ENCODE results near the gene WT1. TPM values are rescaled to one million over a fixed set of nuclear protein-coding genes. Genes with fewer than 3 reads are reported as not detected.

Gene WT1
- total and polyA plus RNA-seq, 7 experiments from 2014 or later = not detected

GRCh38 chr11:32432565-32432964 lies 2.8 kb downstream of the WT1 start:
- Histone ChIP-seq H3K27me3 (ENCODE audit: control insufficient read depth in 2 of 2, insufficient read depth in 2 of 2, low read length in 2 of 2) (peaks cover 0 to 3% of the 10 kb centered on the region in 2 donors), H3K4me1 (ENCODE audit: control insufficient read depth in 2 of 2, insufficient read depth in 2 of 2, low read length in 2 of 2) (peaks cover 0 to under 1% of the 10 kb centered on the region in 2 donors), H3K4me3 (ENCODE audit: low read length) (no peak overlapping the region), H3K27ac (ENCODE audit: low read depth, low read length) (no peak overlapping the region), H3K36me3 (ENCODE audit: control insufficient read depth in 2 of 3, insufficient read depth in 3 of 3, low read length in 3 of 3) (no peaks in the 10 kb centered on the region), H3K9me3 (ENCODE audit: control insufficient read depth in 2 of 3, low read length in 3 of 3) (no peaks in the 10 kb centered on the region)
- ATAC-seq (no peak), DNase-seq (no peak)
- intact Hi-C loops (cut with micrococcal nuclease) = loop anchor here in 1 of 2 donors (5.0 to 10.0 kb wide), 3 partner anchors 108 to 630 kb away; no protein-coding TSS in a partner anchor
- Mint-ChIP-seq H3K9me3 (peaks cover 0 to 7% (median 0%) of the 10 kb centered on the region in 11 donors), H3K27ac (peak overlapping the region in 1 of 9 donors; percentile 43), H3K4me3 (peak overlapping the region in 2 of 10 donors; percentile 8 to 59), H3K4me1 (peaks cover 16 to 43% (median 36%) of the 10 kb centered on the region in 7 donors), H3K27me3 (peaks cover 69 to 91% (median 83%) of the 10 kb centered on the region in 5 donors), H3K36me3 (peaks cover 0 to 5% (median 0%) of the 10 kb centered on the region in 5 donors)
- ChIA-PET POLR2A (no interaction called here), CTCF (no interaction called here)

GRCh38 chr11:32430568-32431381 lies 4.6 kb downstream of the WT1 start:
- POLR2A ChIA-PET = no interaction called here
- H3K9me3 Mint-ChIP-seq = peaks cover 0 to 6% (median 0%) of the 10 kb centered on the region in 11 donors
- peaks cover 11 to 38% (median 35%) of the 10 kb centered on the region in 7 donors for H3K4me1 Mint-ChIP-seq
- CTCF ChIA-PET = no interaction called here
- Histone ChIP-seq H3K27ac (ENCODE audit: low read depth, low read length) (no peak overlapping the region), H3K27me3 (ENCODE audit: control insufficient read depth in 2 of 2, insufficient read depth in 2 of 2, low read length in 2 of 2) (peaks cover 0 to under 1% of the 10 kb centered on the region in 2 donors), H3K9me3 (ENCODE audit: control insufficient read depth in 2 of 3, low read length in 3 of 3) (no peaks in the 10 kb centered on the region), H3K36me3 (ENCODE audit: control insufficient read depth in 2 of 3, insufficient read depth in 3 of 3, low read length in 3 of 3) (no peaks in the 10 kb centered on the region), H3K4me1 (ENCODE audit: control insufficient read depth in 2 of 2, insufficient read depth in 2 of 2, low read length in 2 of 2) (peaks cover 0 to 6% of the 10 kb centered on the region in 2 donors), H3K4me3 (ENCODE audit: low read length) (no peak overlapping the region)
- no peak for DNase-seq
- H3K27ac Mint-ChIP-seq = no peak overlapping the region
- intact Hi-C loops (cut with micrococcal nuclease) = loop anchor here in 1 of 2 donors (5.0 to 10.0 kb wide), 3 partner anchors 106 to 628 kb away; no protein-coding TSS in a partner anchor
- peaks cover 63 to 90% (median 80%) of the 10 kb centered on the region in 5 donors for H3K27me3 Mint-ChIP-seq
- no peak for ATAC-seq
- peak overlapping the region in 1 of 10 donors; percentile 13 for H3K4me3 Mint-ChIP-seq
- peaks cover 0 to 8% (median 0%) of the 10 kb centered on the region in 5 donors for H3K36me3 Mint-ChIP-seq

GRCh38 chr11:32429477-32429876 lies 5.9 kb downstream of the WT1 start:
- intact Hi-C loops (cut with micrococcal nuclease) = loop anchor here in 1 of 2 donors (10.0 kb wide), 1 partner anchor 155 kb away; the partner anchor contains the start of gene EIF3M
- ATAC-seq = no peak
- ChIA-PET POLR2A (no interaction called here), CTCF (interaction anchor here (0.5 to 0.7 kb wide), 2 partner anchors 37 to 350 kb away, joined by 3 to 4 read pairs; no protein-coding TSS in a partner anchor)
- Histone ChIP-seq H3K4me3 (ENCODE audit: low read length) (no peak overlapping the region), H3K9me3 (ENCODE audit: control insufficient read depth in 2 of 3, low read length in 3 of 3) (no peaks in the 10 kb centered on the region), H3K4me1 (ENCODE audit: control insufficient read depth in 2 of 2, insufficient read depth in 2 of 2, low read length in 2 of 2) (peaks cover 0 to 6% of the 10 kb centered on the region in 2 donors), H3K27me3 (ENCODE audit: control insufficient read depth in 2 of 2, insufficient read depth in 2 of 2, low read length in 2 of 2) (peaks cover 0 to 3% of the 10 kb centered on the region in 2 donors), H3K36me3 (ENCODE audit: control insufficient read depth in 2 of 3, insufficient read depth in 3 of 3, low read length in 3 of 3) (no peaks in the 10 kb centered on the region), H3K27ac (ENCODE audit: low read depth, low read length) (no peak overlapping the region)
- Mint-ChIP-seq H3K4me1 (peaks cover 8 to 37% (median 32%) of the 10 kb centered on the region in 7 donors), H3K9me3 (peaks cover 0 to 6% (median 0%) of the 10 kb centered on the region in 11 donors), H3K27ac (no peak overlapping the region), H3K27me3 (peaks cover 74 to 98% (median 88%) of the 10 kb centered on the region in 5 donors), H3K4me3 (no peak overlapping the region), H3K36me3 (peaks cover 0 to 8% (median 0%) of the 10 kb centered on the region in 5 donors)
- no peak for DNase-seq

GRCh38 chr11:32428665-32429303 lies 6.6 kb downstream of the WT1 start:
- intact Hi-C loops (cut with micrococcal nuclease) = loop anchor here in 1 of 2 donors (10.0 kb wide), 1 partner anchor 156 kb away; the partner anchor contains the start of gene EIF3M
- Histone ChIP-seq H3K27me3 (ENCODE audit: control insufficient read depth in 2 of 2, insufficient read depth in 2 of 2, low read length in 2 of 2) (peaks cover 0 to 3% of the 10 kb centered on the region in 2 donors), H3K36me3 (ENCODE audit: control insufficient read depth in 2 of 3, insufficient read depth in 3 of 3, low read length in 3 of 3) (no peaks in the 10 kb centered on the region), H3K4me3 (ENCODE audit: low read length) (no peak overlapping the region), H3K27ac (ENCODE audit: low read depth, low read length) (no peak overlapping the region), H3K4me1 (ENCODE audit: control insufficient read depth in 2 of 2, insufficient read depth in 2 of 2, low read length in 2 of 2) (peaks cover 0 to 6% of the 10 kb centered on the region in 2 donors), H3K9me3 (ENCODE audit: control insufficient read depth in 2 of 3, low read length in 3 of 3) (no peaks in the 10 kb centered on the region)
- ChIA-PET CTCF (no interaction called here), POLR2A (no interaction called here)
- Mint-ChIP-seq H3K27ac (no peak overlapping the region), H3K4me1 (peaks cover 5 to 33% (median 27%) of the 10 kb centered on the region in 7 donors), H3K4me3 (peak overlapping the region in 2 of 10 donors; percentile 25 to 35), H3K36me3 (peaks cover 0 to 8% (median 0%) of the 10 kb centered on the region in 5 donors), H3K9me3 (peaks cover 0 to 6% (median 0%) of the 10 kb centered on the region in 11 donors), H3K27me3 (peaks cover 73 to 95% (median 88%) of the 10 kb centered on the region in 5 donors)
- DNase-seq (no peak), ATAC-seq (no peak)

GRCh38 chr11:32427935-32428664 lies 7.2 kb downstream of the WT1 start:
- Histone ChIP-seq H3K4me3 (ENCODE audit: low read length) (no peak overlapping the region), H3K9me3 (ENCODE audit: control insufficient read depth in 2 of 3, low read length in 3 of 3) (no peaks in the 10 kb centered on the region), H3K27ac (ENCODE audit: low read depth, low read length) (no peak overlapping the region), H3K4me1 (ENCODE audit: control insufficient read depth in 2 of 2, insufficient read depth in 2 of 2, low read length in 2 of 2) (peaks cover 0 to 6% of the 10 kb centered on the region in 2 donors), H3K36me3 (ENCODE audit: control insufficient read depth in 2 of 3, insufficient read depth in 3 of 3, low read length in 3 of 3) (no peaks in the 10 kb centered on the region), H3K27me3 (ENCODE audit: control insufficient read depth in 2 of 2, insufficient read depth in 2 of 2, low read length in 2 of 2) (peaks cover 0 to 3% of the 10 kb centered on the region in 2 donors)
- Mint-ChIP-seq H3K4me1 (peaks cover 2 to 26% (median 20%) of the 10 kb centered on the region in 7 donors), H3K9me3 (peaks cover 0 to 6% (median 0%) of the 10 kb centered on the region in 11 donors), H3K4me3 (peak overlapping the region in 3 of 10 donors; percentile 25 to 61 (median 37)), H3K36me3 (peaks cover 0 to 8% (median 0%) of the 10 kb centered on the region in 5 donors), H3K27me3 (peaks cover 72 to 93% (median 81%) of the 10 kb centered on the region in 5 donors), H3K27ac (no peak overlapping the region)
- no peak for DNase-seq
- intact Hi-C loops (cut with micrococcal nuclease) = loop anchor here in 1 of 2 donors (10.0 kb wide), 1 partner anchor 157 kb away; the partner anchor contains the start of gene EIF3M
- POLR2A ChIA-PET = no interaction called here
- no peak for ATAC-seq
- CTCF ChIA-PET = no interaction called here

- peaks cover 0 to 8% (median 0%) of the 10 kb centered on the region in 5 donors for H3K36me3 Mint-ChIP-seq
Measured at GRCh38 chr11:32427616-32427934, 7.8 kb downstream of the WT1 start.

More at GRCh38 chr11:32427616-32427934, 7.8 kb downstream of the WT1 start:
- ChIA-PET CTCF (no interaction called here), POLR2A (no interaction called here)
- H3K27me3 ChIP-seq (ENCODE audit: control insufficient read depth in 2 of 2, insufficient read depth in 2 of 2, low read length in 2 of 2) = peaks cover 0 to 3% of the 10 kb centered on the region in 2 donors
- H3K27me3 Mint-ChIP-seq = peaks cover 71 to 93% (median 80%) of the 10 kb centered on the region in 5 donors
- intact Hi-C loops (cut with micrococcal nuclease) = loop anchor here in 1 of 2 donors (10.0 kb wide), 1 partner anchor 157 kb away; the partner anchor contains the start of gene EIF3M
- no peak overlapping the region for H3K27ac ChIP-seq (ENCODE audit: low read depth, low read length)
- peaks cover 0 to 6% (median 0%) of the 10 kb centered on the region in 11 donors for H3K9me3 Mint-ChIP-seq
- DNase-seq (no peak), ATAC-seq (no peak)
- H3K9me3 ChIP-seq (ENCODE audit: control insufficient read depth in 2 of 3, low read length in 3 of 3) = no peaks in the 10 kb centered on the region
- H3K4me3 ChIP-seq (ENCODE audit: low read length) = no peak overlapping the region
- H3K4me1 ChIP-seq (ENCODE audit: control insufficient read depth in 2 of 2, insufficient read depth in 2 of 2, low read length in 2 of 2) = peaks cover 0 to 6% of the 10 kb centered on the region in 2 donors
- peaks cover 2 to 21% (median 16%) of the 10 kb centered on the region in 7 donors for H3K4me1 Mint-ChIP-seq
- peak overlapping the region in 2 of 10 donors; percentile 25 to 61 for H3K4me3 Mint-ChIP-seq
- H3K27ac Mint-ChIP-seq = no peak overlapping the region
- H3K36me3 ChIP-seq (ENCODE audit: control insufficient read depth in 2 of 3, insufficient read depth in 3 of 3, low read length in 3 of 3) = no peaks in the 10 kb centered on the region

Measured in naive thymus-derived CD4-positive, alpha-beta T cell (primary cell).